ENCODE results near the gene NSMF.
"Not testable (repeated sequence)": the region's sequence is repeated elsewhere in the genome, so short reads cannot be mapped to it uniquely, and the experiment has no call there.

Gene NSMF

GRCh38 chr9:137410236-137410890 lies 48.8 kb downstream of the NSMF start:
- not testable (repeated sequence) for DNase-seq (ENCODE audit: low spot score)

GRCh38 chr9:137409515-137409914 lies 49.6 kb downstream of the NSMF start:
- no peak for DNase-seq (ENCODE audit: low spot score)

GRCh38 chr9:137408651-137409405 lies 50.3 kb downstream of the NSMF start:
- DNase-seq (ENCODE audit: low spot score), result no peak

- DNase-seq (ENCODE audit: low spot score), result no peak
Observed at GRCh38 chr9:137407590-137408300, 51.4 kb downstream of the NSMF start.

- no peak for DNase-seq (ENCODE audit: low spot score)
Observed at GRCh38 chr9:137406876-137407589, 52.1 kb downstream of the NSMF start.

- DNase-seq (ENCODE audit: low spot score), result no peak
Observed at GRCh38 chr9:137406085-137406760, 52.9 kb downstream of the NSMF start.

- no peak for DNase-seq (ENCODE audit: low spot score)
Observed at GRCh38 chr9:137405677-137406081, 53.5 kb downstream of the NSMF start.

- no peak for DNase-seq (ENCODE audit: low spot score)
Observed at GRCh38 chr9:137404961-137405567, 54.1 kb downstream of the NSMF start.

- DNase-seq (ENCODE audit: low spot score), result no peak
Observed at GRCh38 chr9:137403269-137403668, 55.9 kb downstream of the NSMF start.

- no peak for DNase-seq (ENCODE audit: low spot score)
Observed at GRCh38 chr9:137402746-137403145, 56.4 kb downstream of the NSMF start.

- DNase-seq (ENCODE audit: low spot score), result no peak
Observed at GRCh38 chr9:137398561-137399468, 60.3 kb downstream of the NSMF start.

- no peak for DNase-seq (ENCODE audit: low spot score)
Observed at GRCh38 chr9:137397675-137398423, 61.3 kb downstream of the NSMF start.

Data from hematopoietic multipotent progenitor cell treated with erythropoietin and hydrocortisone succinate and interleukin-3 and kit ligand, for 17 days (in vitro differentiated cells).